ENCODE data around the gene MOCOS.

Gene MOCOS

GRCh38 chr18:36304723-36305122, 117.4 kb downstream of the MOCOS start:
- no peak overlapping the region for H3K9ac ChIP-seq (ENCODE audit: low read depth, low read length)
- no peak overlapping the region for H3K27ac ChIP-seq (ENCODE audit: low read depth, low read length)
- H3K27me3 ChIP-seq (ENCODE audit: control insufficient read depth, insufficient read depth, low read length): peaks cover 5% of the 10 kb centered on the region
- H3K4me1 ChIP-seq (ENCODE audit: control insufficient read depth, insufficient read depth, low read length): peaks cover 21% of the 10 kb centered on the region
- H3K36me3 ChIP-seq (ENCODE audit: control insufficient read depth, insufficient read depth, low read length): no peaks in the 10 kb centered on the region
- H3K9me3 ChIP-seq (ENCODE audit: control insufficient read depth, insufficient read depth, low read length): no peaks in the 10 kb centered on the region
- H3K4me3 ChIP-seq (ENCODE audit: low read depth, low read length): no peak overlapping the region

DNA sequence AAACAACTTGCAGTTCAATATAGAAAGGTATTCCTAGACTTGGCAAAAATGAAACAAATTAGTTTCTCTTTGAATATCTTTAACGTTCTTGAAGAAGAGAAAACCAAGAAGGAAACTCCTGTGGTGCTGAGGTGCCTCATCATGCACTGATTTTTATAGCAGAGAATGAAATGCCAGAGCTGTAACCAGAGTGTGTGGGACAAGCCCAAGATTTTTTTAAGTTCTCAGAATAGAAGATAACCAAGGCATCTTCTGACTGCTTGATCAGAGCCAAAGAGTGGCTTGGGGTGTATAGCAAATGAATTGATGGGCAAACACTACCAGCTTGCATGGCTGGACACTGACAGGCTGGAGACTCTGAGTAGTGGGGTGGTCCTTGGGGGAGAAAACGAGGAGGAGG, 118.1 kb downstream of the MOCOS start:
- Histone ChIP-seq H3K4me3 (ENCODE audit: low read depth, low read length) (no peak overlapping the region), H3K36me3 (ENCODE audit: control insufficient read depth, insufficient read depth, low read length) (no peaks in the 10 kb centered on the region), H3K27ac (ENCODE audit: low read depth, low read length) (no peak overlapping the region), H3K9ac (ENCODE audit: low read depth, low read length) (no peak overlapping the region), H3K4me1 (ENCODE audit: control insufficient read depth, insufficient read depth, low read length) (peaks cover 26% of the 10 kb centered on the region), H3K27me3 (ENCODE audit: control insufficient read depth, insufficient read depth, low read length) (no peaks in the 10 kb centered on the region), H3K9me3 (ENCODE audit: control insufficient read depth, insufficient read depth, low read length) (no peaks in the 10 kb centered on the region)

DNA sequence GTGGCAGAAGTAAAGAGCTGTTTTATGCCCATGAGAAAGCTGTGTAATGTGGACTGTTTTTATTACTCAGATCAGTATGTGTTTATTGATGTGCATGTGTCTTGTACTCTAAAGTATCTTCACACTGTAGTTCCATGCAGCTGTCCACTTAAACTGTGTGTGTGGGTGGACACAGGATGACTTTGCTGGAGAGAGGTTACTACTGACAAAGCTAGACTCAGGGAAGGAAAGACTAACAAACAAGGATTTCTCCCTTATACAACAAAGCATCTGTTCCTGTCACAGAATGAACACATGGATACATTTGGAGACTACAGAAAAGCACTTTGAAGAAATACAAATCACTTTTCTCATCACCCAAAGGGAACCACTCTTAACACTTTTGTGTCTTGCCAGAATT, 120.2 kb downstream of the MOCOS start:
- H3K9me3 ChIP-seq (ENCODE audit: control insufficient read depth, insufficient read depth, low read length): no peaks in the 10 kb centered on the region
- no peaks in the 10 kb centered on the region for H3K27me3 ChIP-seq (ENCODE audit: control insufficient read depth, insufficient read depth, low read length)
- no peak overlapping the region for H3K4me3 ChIP-seq (ENCODE audit: low read depth, low read length)
- no peaks in the 10 kb centered on the region for H3K36me3 ChIP-seq (ENCODE audit: control insufficient read depth, insufficient read depth, low read length)
- H3K4me1 ChIP-seq (ENCODE audit: control insufficient read depth, insufficient read depth, low read length): peaks cover 26% of the 10 kb centered on the region
- H3K9ac ChIP-seq (ENCODE audit: low read depth, low read length): no peak overlapping the region
- H3K27ac ChIP-seq (ENCODE audit: low read depth, low read length): no peak overlapping the region

DNA sequence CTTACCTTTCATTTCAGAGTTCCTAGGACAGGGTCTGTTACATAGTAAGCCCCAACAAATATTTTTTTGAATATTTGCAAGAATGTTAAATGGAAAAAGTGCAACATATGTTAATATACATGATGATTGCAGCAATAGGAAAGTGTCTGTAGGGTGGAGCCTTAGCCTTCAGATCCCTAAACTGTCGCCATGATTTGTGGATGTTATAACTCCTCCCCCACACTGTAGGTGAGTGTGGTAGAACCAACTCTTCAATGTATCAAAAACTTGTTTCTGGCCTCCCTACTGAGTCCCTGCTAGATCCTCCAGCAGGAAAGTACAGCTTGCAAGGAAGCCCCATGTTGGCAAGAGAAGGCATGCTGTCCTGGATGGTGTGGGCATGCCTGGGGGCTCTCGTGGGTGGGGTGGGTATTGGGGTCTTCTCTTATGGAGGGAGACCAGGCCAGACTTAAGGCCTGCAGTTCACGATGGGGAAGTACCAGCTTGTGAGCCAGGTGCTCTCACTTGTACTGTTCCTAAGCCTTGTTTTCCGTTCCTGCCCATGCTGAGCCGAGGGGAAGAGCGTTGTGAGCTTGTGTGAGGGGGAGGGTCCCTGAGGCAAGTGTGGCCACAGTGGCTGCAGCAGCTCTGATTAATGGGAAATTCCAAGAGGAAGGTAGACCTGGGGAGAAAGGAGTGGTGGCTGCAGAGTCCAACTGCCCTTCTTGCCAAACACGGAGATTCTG, 121.6 kb downstream of the MOCOS start:
- H3K4me1 ChIP-seq (ENCODE audit: control insufficient read depth, insufficient read depth, low read length): peaks cover 16% of the 10 kb centered on the region; the same call in 1 of the 2 replicates
- H3K27me3 ChIP-seq (ENCODE audit: control insufficient read depth, insufficient read depth, low read length): no peaks in the 10 kb centered on the region
- no peaks in the 10 kb centered on the region for H3K9me3 ChIP-seq (ENCODE audit: control insufficient read depth, insufficient read depth, low read length)
- no peak overlapping the region for H3K4me3 ChIP-seq (ENCODE audit: low read depth, low read length)
- H3K36me3 ChIP-seq (ENCODE audit: control insufficient read depth, insufficient read depth, low read length): no peaks in the 10 kb centered on the region
- no peak overlapping the region for H3K27ac ChIP-seq (ENCODE audit: low read depth, low read length)
- H3K9ac ChIP-seq (ENCODE audit: low read depth, low read length): no peak overlapping the region

DNA sequence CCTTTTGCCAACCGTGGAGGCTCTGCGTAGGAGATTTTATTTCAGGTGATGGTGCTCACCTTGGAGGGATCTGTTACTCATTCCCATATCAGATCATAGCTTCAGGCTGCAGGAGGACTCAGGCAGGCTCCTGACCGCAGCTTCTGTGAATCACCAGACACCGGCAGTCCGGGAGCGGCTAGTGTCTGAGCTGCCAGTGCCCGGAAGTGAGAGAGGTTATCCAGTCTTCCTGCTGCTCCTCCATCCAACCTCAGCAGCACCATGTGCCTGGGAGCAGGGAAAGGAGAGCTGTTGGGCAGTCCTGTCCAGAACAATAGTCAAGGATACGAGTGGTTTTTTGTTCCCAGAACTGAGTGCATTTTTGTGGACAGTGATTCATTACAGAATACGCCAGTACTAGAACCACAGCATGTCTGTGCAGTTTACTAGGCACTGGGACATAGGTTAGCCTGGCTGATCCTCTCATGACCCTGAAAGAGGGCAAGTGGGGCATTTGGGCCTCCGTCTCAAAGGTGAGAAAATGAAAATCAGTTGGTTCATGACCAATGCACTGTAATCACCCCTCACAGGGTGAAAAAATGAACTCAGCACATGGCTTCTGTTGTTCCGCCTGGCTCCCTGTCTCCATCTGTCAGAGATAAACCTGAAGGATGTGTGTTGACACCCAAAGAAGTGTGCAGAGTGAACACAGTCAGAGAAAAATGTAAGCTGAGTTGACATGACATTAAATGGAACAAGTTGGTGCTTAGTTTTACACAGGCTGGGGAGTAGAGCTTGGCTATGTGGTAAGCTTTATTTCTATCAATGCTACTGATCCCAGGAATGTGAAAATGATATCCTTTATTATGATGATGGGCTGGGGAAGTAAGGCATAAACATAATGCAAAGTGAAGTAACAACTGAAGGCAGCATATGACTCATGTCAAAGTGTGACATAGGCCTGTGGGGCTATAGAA, 122.4 kb downstream of the MOCOS start:
- no peaks in the 10 kb centered on the region for H3K9me3 ChIP-seq (ENCODE audit: control insufficient read depth, insufficient read depth, low read length)
- H3K27ac ChIP-seq (ENCODE audit: low read depth, low read length): no peak overlapping the region
- no peaks in the 10 kb centered on the region for H3K27me3 ChIP-seq (ENCODE audit: control insufficient read depth, insufficient read depth, low read length)
- H3K4me1 ChIP-seq (ENCODE audit: control insufficient read depth, insufficient read depth, low read length): peaks cover 16% of the 10 kb centered on the region; the same call in 1 of the 2 replicates
- no peak overlapping the region for H3K4me3 ChIP-seq (ENCODE audit: low read depth, low read length)
- H3K36me3 ChIP-seq (ENCODE audit: control insufficient read depth, insufficient read depth, low read length): no peaks in the 10 kb centered on the region
- no peak overlapping the region for H3K9ac ChIP-seq (ENCODE audit: low read depth, low read length)

DNA sequence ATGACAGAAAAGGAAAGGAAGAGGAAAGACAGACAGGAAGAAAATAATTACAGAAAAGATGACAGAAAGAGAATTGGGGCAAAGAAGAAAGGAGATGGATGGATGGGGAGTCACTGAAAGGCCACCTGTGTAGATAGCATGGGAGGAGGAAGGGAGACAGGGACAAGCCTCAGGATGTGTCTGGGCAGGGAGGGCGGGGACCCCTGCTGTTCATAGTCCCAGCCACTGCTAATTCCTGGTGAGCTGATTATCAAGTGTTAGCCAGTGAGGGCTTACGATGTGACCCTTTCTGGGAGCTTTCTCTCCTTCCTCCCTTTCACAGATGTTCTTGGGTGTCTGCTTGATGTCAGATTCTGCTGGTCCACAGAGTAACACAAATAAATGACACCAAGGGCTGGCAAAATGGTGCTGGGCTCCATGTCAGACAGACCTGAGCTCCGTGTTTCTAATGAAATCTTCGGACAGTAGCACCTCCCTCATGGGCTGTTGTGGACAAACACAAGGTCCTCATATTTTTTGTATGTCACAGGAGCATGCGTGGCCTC, 123.8 kb downstream of the MOCOS start:
- Histone ChIP-seq H3K4me1 (ENCODE audit: control insufficient read depth, insufficient read depth, low read length) (peaks cover 16% of the 10 kb centered on the region; the same call in 1 of the 2 replicates), H3K27ac (ENCODE audit: low read depth, low read length) (no peak overlapping the region), H3K4me3 (ENCODE audit: low read depth, low read length) (no peak overlapping the region), H3K9ac (ENCODE audit: low read depth, low read length) (no peak overlapping the region), H3K36me3 (ENCODE audit: control insufficient read depth, insufficient read depth, low read length) (no peaks in the 10 kb centered on the region), H3K9me3 (ENCODE audit: control insufficient read depth, insufficient read depth, low read length) (no peaks in the 10 kb centered on the region), H3K27me3 (ENCODE audit: control insufficient read depth, insufficient read depth, low read length) (no peaks in the 10 kb centered on the region)

GRCh38 chr18:36312806-36313395, 125.6 kb downstream of the MOCOS start:
- Histone ChIP-seq H3K4me3 (ENCODE audit: low read depth, low read length) (no peak overlapping the region), H3K36me3 (ENCODE audit: control insufficient read depth, insufficient read depth, low read length) (no peaks in the 10 kb centered on the region), H3K9ac (ENCODE audit: low read depth, low read length) (no peak overlapping the region), H3K4me1 (ENCODE audit: control insufficient read depth, insufficient read depth, low read length) (peaks cover 16% of the 10 kb centered on the region; the same call in 1 of the 2 replicates), H3K9me3 (ENCODE audit: control insufficient read depth, insufficient read depth, low read length) (no peaks in the 10 kb centered on the region), H3K27me3 (ENCODE audit: control insufficient read depth, insufficient read depth, low read length) (no peaks in the 10 kb centered on the region), H3K27ac (ENCODE audit: low read depth, low read length) (no peak overlapping the region)

DNA sequence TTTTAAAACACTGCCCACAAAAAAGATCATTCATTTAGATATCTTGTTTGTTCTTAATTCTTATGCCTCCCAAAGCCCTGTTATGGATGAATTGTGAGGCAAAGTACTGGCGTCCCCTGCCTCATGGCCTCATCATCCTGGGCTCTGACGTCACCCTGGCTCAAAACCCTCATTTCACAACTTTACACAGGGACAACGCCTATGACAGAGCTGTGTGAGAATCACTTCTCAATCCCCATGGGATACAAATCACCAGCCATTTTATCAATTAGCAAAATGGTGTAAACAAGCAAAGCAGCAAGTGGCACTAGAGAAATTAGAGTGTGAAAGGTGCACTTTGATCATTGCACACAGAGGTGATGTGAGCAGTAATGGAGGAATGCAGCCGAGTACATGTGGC, 126.8 kb downstream of the MOCOS start:
- peaks cover 10% of the 10 kb centered on the region; the same call in 1 of the 2 replicates for H3K4me1 ChIP-seq (ENCODE audit: control insufficient read depth, insufficient read depth, low read length)

GRCh38 chr18:36314754-36315153, 127.5 kb downstream of the MOCOS start:
- Histone ChIP-seq H3K36me3 (ENCODE audit: control insufficient read depth, insufficient read depth, low read length) (no peaks in the 10 kb centered on the region), H3K9me3 (ENCODE audit: control insufficient read depth, insufficient read depth, low read length) (no peaks in the 10 kb centered on the region), H3K4me3 (ENCODE audit: low read depth, low read length) (no peak overlapping the region), H3K27me3 (ENCODE audit: control insufficient read depth, insufficient read depth, low read length) (no peaks in the 10 kb centered on the region), H3K9ac (ENCODE audit: low read depth, low read length) (no peak overlapping the region), H3K4me1 (ENCODE audit: control insufficient read depth, insufficient read depth, low read length) (0 out of 2 replicates have a peak, but pooled peaks cover 4% of the 10 kb centered on the region), H3K27ac (ENCODE audit: low read depth, low read length) (no peak overlapping the region)

More for the DNA sequence above, 126.8 kb downstream of the MOCOS start:
- no peak overlapping the region for H3K4me3 ChIP-seq (ENCODE audit: low read depth, low read length)
- H3K36me3 ChIP-seq (ENCODE audit: control insufficient read depth, insufficient read depth, low read length): no peaks in the 10 kb centered on the region
- H3K9ac ChIP-seq (ENCODE audit: low read depth, low read length): no peak overlapping the region
- H3K27ac ChIP-seq (ENCODE audit: low read depth, low read length): no peak overlapping the region
- H3K9me3 ChIP-seq (ENCODE audit: control insufficient read depth, insufficient read depth, low read length): no peaks in the 10 kb centered on the region
- no peaks in the 10 kb centered on the region for H3K27me3 ChIP-seq (ENCODE audit: control insufficient read depth, insufficient read depth, low read length)

DNA sequence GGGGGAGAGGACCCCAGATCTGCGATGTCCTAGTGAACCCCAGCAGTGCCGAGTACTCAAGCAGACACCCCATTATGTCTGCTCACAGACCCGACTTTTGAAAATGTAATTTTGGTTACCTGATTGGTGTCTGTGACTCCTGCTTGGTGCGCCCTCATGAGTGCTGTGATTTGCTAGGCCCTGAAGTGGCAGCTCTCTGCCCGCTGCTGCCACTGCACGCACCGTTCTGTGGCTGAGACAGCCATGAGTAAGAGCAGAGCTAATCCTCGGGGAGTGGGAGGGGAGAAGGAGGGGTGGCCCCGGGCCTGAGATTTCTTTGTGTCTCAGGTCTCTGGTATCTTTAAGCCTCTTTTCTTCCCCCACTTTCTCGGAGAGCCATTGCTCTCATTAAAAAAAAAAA, 128.4 kb downstream of the MOCOS start:
- no peak overlapping the region for H3K4me3 ChIP-seq (ENCODE audit: low read depth, low read length)
- no peaks in the 10 kb centered on the region for H3K9me3 ChIP-seq (ENCODE audit: control insufficient read depth, insufficient read depth, low read length)
- H3K27me3 ChIP-seq (ENCODE audit: control insufficient read depth, insufficient read depth, low read length): no peaks in the 10 kb centered on the region
- H3K27ac ChIP-seq (ENCODE audit: low read depth, low read length): no peak overlapping the region
- no peak overlapping the region for H3K9ac ChIP-seq (ENCODE audit: low read depth, low read length)
- H3K36me3 ChIP-seq (ENCODE audit: control insufficient read depth, insufficient read depth, low read length): no peaks in the 10 kb centered on the region
- H3K4me1 ChIP-seq (ENCODE audit: control insufficient read depth, insufficient read depth, low read length): no peaks in the 10 kb centered on the region
